Lower leg skin (tissue), 3 donors: ENCODE results near the gene COPS8.

ENCODE experiments used
- POLR2A ChIP-seq, 2 donors: fragments of 450-650 bp; IDR thresholded peaks; one replicate each; pipeline ENCODE4 v1.6.1; 2016 to 2017; ENCODE audit warnings: antibody characterized with exemption in 2 of 2, mild to moderate bottlenecking in 1 of 2, moderate library complexity in 1 of 2
- TF ChIP-seq, protein P1 (sequence below), 3 donors: fragments of 450-650 bp; IDR thresholded peaks; one replicate each; pipeline ENCODE4 v1.5.1; 2016; ENCODE audit warnings: antibody characterized with exemption in 3 of 3, mild to moderate bottlenecking in 3 of 3, moderate library complexity in 2 of 3

DNA sequence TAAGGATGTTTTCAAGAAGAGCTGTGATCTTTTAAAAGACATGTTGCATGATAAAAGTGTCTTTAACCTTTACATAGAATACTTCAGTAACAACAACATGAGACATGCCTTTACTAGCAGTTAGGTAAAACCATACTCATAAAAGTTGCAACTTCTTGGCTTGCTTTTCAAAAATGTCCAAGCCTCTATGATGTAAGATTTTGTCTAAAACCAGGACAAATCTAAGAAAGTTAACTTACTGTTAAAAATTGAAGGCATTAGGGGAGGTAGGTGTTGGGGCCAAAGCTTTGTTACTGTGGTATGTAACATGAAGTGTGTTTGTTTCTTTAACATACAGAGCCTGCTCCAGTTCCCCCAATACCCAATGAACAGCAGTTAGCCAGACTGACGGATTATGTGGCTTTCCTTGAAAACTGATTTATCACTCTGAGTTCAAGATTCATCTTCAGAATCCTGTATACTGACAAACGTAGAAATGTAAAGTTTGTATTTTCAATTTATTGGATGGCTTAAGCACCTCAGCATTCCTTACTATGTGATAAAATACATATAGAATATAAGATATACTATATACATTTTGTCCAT, 11.7 kb downstream of the COPS8 start:
- TF ChIP-seq, protein P1, sequence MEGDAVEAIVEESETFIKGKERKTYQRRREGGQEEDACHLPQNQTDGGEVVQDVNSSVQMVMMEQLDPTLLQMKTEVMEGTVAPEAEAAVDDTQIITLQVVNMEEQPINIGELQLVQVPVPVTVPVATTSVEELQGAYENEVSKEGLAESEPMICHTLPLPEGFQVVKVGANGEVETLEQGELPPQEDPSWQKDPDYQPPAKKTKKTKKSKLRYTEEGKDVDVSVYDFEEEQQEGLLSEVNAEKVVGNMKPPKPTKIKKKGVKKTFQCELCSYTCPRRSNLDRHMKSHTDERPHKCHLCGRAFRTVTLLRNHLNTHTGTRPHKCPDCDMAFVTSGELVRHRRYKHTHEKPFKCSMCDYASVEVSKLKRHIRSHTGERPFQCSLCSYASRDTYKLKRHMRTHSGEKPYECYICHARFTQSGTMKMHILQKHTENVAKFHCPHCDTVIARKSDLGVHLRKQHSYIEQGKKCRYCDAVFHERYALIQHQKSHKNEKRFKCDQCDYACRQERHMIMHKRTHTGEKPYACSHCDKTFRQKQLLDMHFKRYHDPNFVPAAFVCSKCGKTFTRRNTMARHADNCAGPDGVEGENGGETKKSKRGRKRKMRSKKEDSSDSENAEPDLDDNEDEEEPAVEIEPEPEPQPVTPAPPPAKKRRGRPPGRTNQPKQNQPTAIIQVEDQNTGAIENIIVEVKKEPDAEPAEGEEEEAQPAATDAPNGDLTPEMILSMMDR (IDR thresholded peaks at IDR 0.05): no peak
- no peak for TF ChIP-seq POLR2A (IDR thresholded peaks at IDR 0.05)
